ENCODE measurements around the gene CD19. TPM values are rescaled to one million over a fixed set of nuclear protein-coding genes. Genes with fewer than 3 reads are reported as not detected.
"Not testable (repeated sequence)": the region's sequence is repeated elsewhere in the genome, so short reads cannot be mapped to it uniquely, and the experiment has no call there.

The CD19 gene
- total RNA-seq, 3 donors from 2014 or later, result 1.1 to 8.5 (median 1.5) TPM

DNA sequence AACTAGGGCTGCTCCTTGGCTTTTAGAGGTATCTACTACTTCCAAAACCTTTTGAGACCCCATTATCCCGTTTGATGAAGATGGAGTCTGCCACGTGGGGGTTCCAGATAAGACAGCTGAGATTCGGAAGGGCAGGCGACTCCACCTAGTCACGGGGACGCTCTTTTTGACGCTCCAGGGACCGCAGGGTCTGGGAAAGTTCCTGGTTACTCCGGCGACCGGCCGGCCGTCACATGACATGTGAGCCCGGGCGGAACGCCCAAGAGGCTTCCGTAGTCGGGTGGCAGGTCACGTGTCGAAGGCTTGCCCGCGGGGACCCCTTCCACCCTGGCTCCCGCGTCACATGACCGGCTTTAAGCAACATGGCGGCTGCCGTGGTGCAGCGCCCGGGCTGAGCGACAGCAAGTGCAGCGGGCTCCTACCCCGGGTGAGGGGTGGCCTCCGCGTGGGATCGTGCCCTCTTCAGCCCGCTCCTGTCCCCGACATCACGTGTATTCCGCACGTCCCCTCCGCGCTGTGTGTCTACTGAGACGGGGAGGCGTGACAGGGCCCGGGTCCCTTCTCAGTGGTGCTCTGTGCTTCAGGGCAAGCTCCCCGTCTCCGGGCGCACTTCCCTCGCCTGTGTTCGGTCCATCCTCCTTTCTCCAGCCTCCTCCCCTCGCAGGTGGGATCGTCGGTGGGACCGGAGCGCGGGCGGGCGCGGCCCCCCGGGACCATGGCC, 42.8 kb downstream of the CD19 start, which contains the start of gene SPNS1:
Gene SPNS1 (plus strand): TSS at position 342 of the 721 bp plus-strand sequence. CDS start 374 bp downstream, at position 716.
- ATAC-seq, result peak; percentile 93 to 95
- H3K9me3 Mint-ChIP-seq, result no peaks in the 10 kb centered on the region
- peaks cover 13% of the 10 kb centered on the region for H3K36me3 Mint-ChIP-seq (ENCODE audit: insufficient read depth)

DNA sequence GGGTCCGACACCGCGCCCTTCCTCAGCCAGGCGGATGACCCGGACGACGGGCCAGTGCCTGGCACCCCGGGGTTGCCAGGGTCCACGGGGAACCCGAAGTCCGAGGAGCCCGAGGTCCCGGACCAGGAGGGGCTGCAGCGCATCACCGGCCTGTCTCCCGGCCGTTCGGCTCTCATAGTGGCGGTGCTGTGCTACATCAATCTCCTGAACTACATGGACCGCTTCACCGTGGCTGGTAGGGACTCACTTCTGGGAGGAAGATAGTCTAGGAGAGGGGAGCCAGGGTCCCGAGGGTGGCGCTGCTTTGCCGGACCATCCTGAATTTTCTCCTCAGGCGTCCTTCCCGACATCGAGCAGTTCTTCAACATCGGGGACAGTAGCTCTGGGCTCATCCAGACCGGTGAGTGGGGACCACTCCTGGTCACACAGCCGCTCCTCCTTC, 43.4 kb downstream of the CD19 start:
- Mint-ChIP-seq H3K4me3 (peak overlapping the region; percentile 97), H3K9me3 (no peaks in the 10 kb centered on the region), H3K36me3 (ENCODE audit: insufficient read depth) (peaks cover 13% of the 10 kb centered on the region), H3K27me3 (ENCODE audit: low read depth) (no peaks in the 10 kb centered on the region), H3K4me1 (ENCODE audit: low read depth) (peaks cover 28% of the 10 kb centered on the region)
- DNase-seq (no peak), ATAC-seq (peak; percentile 8)

More for the DNA sequence above, 42.8 kb downstream of the CD19 start, which contains the start of gene SPNS1:
- Mint-ChIP-seq H3K27me3 (ENCODE audit: low read depth) (no peaks in the 10 kb centered on the region), H3K4me3 (peak within 1 kb of the TSS; percentile 97), H3K4me1 (ENCODE audit: low read depth) (peaks cover 28% of the 10 kb centered on the region)
- DNase-seq, result peak; percentile 88

DNA sequence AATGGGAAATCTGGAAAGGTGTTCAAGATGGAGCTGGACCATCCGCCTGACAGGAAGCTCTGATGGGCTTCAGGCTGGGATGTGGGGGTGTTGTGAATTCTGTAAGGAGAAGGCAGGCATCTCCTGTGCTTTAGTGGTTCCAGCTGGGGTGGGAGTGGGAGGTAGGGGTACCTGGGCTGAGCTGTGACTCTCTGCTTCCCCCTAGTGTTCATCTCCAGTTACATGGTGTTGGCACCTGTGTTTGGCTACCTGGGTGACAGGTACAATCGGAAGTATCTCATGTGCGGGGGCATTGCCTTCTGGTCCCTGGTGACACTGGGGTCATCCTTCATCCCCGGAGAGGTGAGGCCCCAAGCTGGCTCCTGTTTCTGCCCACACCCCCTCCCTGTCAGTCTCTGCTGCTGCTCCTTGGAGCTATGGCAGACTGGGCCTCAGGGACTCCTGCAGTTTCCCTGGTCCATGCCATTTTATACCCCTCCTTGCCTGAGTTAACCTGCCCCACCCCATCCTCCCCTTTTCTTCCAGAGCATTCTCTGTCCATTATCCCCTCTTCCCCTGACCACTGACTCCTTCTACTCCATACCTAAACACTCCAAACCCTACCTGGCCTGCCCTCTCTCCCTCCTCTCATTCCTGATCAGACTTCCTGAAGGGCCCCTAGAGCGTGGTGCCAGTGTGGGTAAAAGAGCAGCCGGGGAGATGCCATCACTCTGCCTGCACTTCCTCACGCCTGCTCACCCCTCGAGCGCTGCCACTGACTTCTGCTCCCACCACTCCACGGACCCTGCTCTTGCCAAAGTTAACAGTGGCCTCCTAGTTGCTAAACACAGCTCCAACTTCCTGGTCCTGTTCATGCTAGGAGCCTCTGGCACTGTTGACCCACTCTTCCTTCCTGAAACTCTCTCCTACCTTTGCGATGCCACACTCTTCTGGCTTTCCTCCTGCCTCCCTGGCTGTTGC, 46.2 kb downstream of the CD19 start:
- no peaks in the 10 kb centered on the region for H3K27me3 Mint-ChIP-seq (ENCODE audit: low read depth)
- H3K36me3 Mint-ChIP-seq (ENCODE audit: insufficient read depth), result peaks cover 28% of the 10 kb centered on the region

DNA sequence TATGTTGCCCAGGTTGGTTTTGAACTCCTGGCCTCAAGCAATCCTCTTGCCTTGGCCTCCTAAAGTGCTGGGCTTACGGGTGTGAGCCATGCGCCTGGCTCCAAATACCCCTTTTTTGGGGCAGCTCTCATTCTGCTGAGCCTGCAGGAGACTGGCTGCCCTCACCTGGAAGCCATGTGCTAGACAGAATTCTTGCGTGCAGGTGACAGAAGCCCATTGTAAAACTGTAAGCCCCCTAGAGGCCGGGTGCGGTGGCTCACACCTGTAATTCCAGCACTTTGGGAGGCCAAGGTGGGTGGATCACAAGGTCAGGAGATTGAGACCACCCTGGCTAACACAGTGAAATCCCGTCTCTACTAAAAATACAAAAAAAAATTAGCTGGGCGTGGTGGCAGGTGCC, 48.6 kb downstream of the CD19 start:
- not testable (repeated sequence) for ATAC-seq; DNase-seq; H3K27me3 Mint-ChIP-seq (ENCODE audit: low read depth); H3K4me3 Mint-ChIP-seq; H3K9me3 Mint-ChIP-seq
- Mint-ChIP-seq H3K4me1 (ENCODE audit: low read depth) (peaks cover 42% of the 10 kb centered on the region), H3K36me3 (ENCODE audit: insufficient read depth) (peaks cover 41% of the 10 kb centered on the region)

More for the DNA sequence above, 46.2 kb downstream of the CD19 start:
- no peak for DNase-seq
- H3K4me1 Mint-ChIP-seq (ENCODE audit: low read depth), result peaks cover 30% of the 10 kb centered on the region
- no peak for ATAC-seq
- no peaks in the 10 kb centered on the region for H3K9me3 Mint-ChIP-seq
- peak overlapping the region; percentile 60 for H3K4me3 Mint-ChIP-seq

DNA sequence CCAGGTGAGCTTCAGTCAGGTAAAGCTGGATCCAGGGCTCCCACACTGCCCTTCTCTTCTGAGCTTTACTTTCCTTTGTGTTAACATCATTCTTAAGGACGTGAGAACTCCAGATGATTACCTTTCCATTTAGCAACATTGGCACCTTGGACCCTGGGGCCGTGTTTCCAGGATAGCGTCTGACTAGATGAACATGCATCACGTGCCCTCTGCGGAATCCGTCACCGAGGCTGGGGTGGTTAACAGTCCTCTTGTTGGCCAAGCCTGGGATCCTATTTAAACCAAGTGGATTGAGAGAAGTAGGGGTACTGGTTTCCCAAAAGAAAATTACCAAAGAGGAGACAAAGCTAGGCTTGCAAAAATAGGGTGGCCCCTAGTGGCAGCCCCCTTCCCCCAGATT, 49.2 kb downstream of the CD19 start:
- Mint-ChIP-seq H3K4me3 (no peak overlapping the region), H3K36me3 (ENCODE audit: insufficient read depth) (peaks cover 38% of the 10 kb centered on the region), H3K4me1 (ENCODE audit: low read depth) (peaks cover 36% of the 10 kb centered on the region), H3K27me3 (ENCODE audit: low read depth) (no peaks in the 10 kb centered on the region), H3K9me3 (no peaks in the 10 kb centered on the region)
- no peak for ATAC-seq
- no peak for DNase-seq

DNA sequence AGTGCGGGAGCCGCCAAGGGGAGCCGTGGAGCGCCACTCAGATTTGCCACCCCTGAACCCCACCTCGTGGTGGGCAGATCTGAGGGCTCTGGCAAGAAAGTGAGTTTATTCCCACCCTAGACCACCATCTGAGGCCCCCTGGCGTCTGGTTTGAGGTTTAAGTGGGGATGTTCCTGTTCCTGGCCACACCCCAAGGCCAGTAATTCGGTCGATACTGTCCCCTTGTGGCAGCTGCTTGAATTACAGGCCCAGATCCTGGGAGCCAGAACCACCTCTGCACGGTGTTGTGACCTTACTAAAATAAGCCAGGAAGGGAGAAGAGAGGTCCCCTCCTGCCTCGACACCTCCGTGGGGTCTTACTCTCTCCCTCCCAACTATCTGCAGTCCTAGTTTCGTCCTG, 49.7 kb downstream of the CD19 start:
- Mint-ChIP-seq H3K27me3 (ENCODE audit: low read depth) (no peaks in the 10 kb centered on the region), H3K4me3 (no peak overlapping the region), H3K36me3 (ENCODE audit: insufficient read depth) (peaks cover 38% of the 10 kb centered on the region), H3K4me1 (ENCODE audit: low read depth) (peaks cover 30% of the 10 kb centered on the region), H3K9me3 (no peaks in the 10 kb centered on the region)
- DNase-seq, result no peak
- no peak for ATAC-seq

DNA sequence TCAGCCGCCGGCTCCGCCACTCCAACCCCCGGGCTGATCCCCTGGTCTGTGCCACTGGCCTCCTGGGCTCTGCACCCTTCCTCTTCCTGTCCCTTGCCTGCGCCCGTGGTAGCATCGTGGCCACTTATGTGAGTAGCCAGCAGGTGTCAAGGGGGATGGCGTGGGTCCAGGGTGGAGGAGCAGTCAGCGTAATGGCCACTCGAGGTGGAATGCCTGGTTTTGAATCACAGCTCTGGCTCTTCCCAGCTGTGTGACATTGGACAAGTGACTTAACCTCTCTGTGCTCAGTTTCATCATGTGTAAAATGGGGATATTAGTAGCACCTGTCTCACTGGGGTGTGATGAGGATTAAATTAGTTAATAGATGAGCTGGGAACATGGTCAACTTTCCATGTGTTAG, 50.6 kb downstream of the CD19 start:
- DNase-seq, result no peak
- no peak for ATAC-seq
- Mint-ChIP-seq H3K36me3 (ENCODE audit: insufficient read depth) (peaks cover 43% of the 10 kb centered on the region), H3K9me3 (peaks cover 5% of the 10 kb centered on the region), H3K27me3 (ENCODE audit: low read depth) (no peaks in the 10 kb centered on the region), H3K4me1 (ENCODE audit: low read depth) (peaks cover 32% of the 10 kb centered on the region), H3K4me3 (no peak overlapping the region)

DNA sequence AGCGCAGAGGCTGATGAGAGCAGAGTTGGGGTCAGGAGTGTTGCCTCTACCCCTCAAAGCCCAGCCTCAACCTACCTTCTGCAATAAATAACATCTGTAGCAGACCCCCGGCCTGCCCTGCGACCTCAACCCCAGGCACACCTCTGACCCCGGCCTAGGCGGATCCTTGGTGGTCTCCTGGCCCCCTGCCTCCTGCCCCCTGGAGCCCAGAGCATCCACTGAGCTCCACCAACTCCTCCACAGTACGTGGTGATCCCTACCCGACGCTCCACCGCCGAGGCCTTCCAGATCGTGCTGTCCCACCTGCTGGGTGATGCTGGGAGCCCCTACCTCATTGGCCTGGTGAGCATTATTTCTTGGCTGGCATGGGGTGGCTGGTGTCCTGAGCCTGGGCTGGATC, 51.2 kb downstream of the CD19 start:
- H3K9me3 Mint-ChIP-seq, result peaks cover 7% of the 10 kb centered on the region
- ATAC-seq, result no peak
- DNase-seq, result no peak
- peaks cover 48% of the 10 kb centered on the region for H3K36me3 Mint-ChIP-seq (ENCODE audit: insufficient read depth)
- no peak overlapping the region for H3K4me3 Mint-ChIP-seq
- peaks cover 33% of the 10 kb centered on the region for H3K4me1 Mint-ChIP-seq (ENCODE audit: low read depth)
- H3K27me3 Mint-ChIP-seq (ENCODE audit: low read depth), result no peaks in the 10 kb centered on the region

DNA sequence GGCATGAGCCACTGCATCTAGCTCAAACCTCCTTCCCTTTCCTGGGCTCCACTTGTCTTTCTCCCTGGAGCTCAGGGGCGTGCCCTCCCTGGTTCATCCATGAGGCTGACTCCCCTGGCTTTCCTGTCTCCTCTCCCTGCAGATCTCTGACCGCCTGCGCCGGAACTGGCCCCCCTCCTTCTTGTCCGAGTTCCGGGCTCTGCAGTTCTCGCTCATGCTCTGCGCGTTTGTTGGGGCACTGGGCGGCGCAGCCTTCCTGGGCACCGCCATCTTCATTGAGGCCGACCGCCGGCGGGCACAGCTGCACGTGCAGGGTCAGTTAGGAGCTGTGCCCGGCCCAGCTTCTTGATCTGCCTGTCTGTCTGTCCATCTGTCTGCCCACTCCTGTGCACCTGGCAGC, 51.9 kb downstream of the CD19 start:
- H3K27me3 Mint-ChIP-seq (ENCODE audit: low read depth), result no peaks in the 10 kb centered on the region
- ATAC-seq (no peak), DNase-seq (no peak)
- H3K36me3 Mint-ChIP-seq (ENCODE audit: insufficient read depth), result peaks cover 44% of the 10 kb centered on the region
- H3K4me1 Mint-ChIP-seq (ENCODE audit: low read depth), result peaks cover 33% of the 10 kb centered on the region
- peak overlapping the region; percentile 71 for H3K4me3 Mint-ChIP-seq
- peaks cover 7% of the 10 kb centered on the region for H3K9me3 Mint-ChIP-seq

DNA sequence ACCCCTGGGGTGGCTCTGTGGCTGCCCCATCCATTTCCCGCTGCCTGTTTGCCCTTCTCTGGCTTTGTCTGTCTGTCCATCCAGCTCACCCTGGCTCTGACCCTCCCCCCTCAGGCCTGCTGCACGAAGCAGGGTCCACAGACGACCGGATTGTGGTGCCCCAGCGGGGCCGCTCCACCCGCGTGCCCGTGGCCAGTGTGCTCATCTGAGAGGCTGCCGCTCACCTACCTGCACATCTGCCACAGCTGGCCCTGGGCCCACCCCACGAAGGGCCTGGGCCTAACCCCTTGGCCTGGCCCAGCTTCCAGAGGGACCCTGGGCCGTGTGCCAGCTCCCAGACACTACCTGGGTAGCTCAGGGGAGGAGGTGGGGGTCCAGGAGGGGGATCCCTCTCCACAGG, 52.3 kb downstream of the CD19 start:
- ATAC-seq (no peak), DNase-seq (no peak)
- Mint-ChIP-seq H3K27me3 (ENCODE audit: low read depth) (no peaks in the 10 kb centered on the region), H3K4me3 (peak overlapping the region; percentile 71), H3K36me3 (ENCODE audit: insufficient read depth) (peaks cover 47% of the 10 kb centered on the region), H3K9me3 (peaks cover 7% of the 10 kb centered on the region), H3K4me1 (ENCODE audit: low read depth) (peaks cover 37% of the 10 kb centered on the region)

DNA sequence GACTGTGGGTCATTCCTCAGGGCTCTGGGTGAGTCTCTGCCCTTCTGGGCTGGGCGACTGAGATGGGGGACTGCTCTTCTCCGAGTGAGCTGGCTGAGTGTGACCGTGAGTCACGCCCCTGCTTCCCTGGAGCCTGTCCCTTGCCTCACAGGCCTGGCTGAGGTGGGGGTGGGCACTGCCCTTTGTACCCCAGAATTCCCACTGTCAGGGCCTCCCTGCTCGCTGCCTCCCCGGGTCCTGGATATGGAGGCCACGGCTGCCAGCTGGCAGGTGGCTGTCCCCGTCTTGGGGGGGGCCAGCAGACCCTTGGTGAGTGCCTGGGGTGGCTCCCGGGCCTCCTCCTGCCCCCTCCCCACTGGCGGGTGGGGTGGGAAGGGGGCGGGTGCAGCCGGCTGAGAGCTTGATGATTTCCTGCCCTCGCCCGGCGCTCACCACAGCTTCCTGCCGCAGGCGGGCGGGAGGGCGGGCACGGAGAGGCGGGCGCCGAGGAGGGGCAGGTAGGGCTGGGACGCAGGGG, 52.9 kb downstream of the CD19 start, which contains the start of gene LAT:
Gene LAT (plus strand): TSS at position 434 of the 517 bp plus-strand sequence. CDS start 366 bp downstream, outside the sequence.
- H3K4me1 Mint-ChIP-seq (ENCODE audit: low read depth), result peaks cover 41% of the 10 kb centered on the region
- H3K4me3 Mint-ChIP-seq, result peak within 1 kb of the TSS; percentile 96
- ATAC-seq (peak; percentile 71), DNase-seq (peak; percentile 75)
- H3K27me3 Mint-ChIP-seq (ENCODE audit: low read depth), result no peaks in the 10 kb centered on the region
- H3K36me3 Mint-ChIP-seq (ENCODE audit: insufficient read depth), result peaks cover 48% of the 10 kb centered on the region
- peaks cover 7% of the 10 kb centered on the region for H3K9me3 Mint-ChIP-seq

DNA sequence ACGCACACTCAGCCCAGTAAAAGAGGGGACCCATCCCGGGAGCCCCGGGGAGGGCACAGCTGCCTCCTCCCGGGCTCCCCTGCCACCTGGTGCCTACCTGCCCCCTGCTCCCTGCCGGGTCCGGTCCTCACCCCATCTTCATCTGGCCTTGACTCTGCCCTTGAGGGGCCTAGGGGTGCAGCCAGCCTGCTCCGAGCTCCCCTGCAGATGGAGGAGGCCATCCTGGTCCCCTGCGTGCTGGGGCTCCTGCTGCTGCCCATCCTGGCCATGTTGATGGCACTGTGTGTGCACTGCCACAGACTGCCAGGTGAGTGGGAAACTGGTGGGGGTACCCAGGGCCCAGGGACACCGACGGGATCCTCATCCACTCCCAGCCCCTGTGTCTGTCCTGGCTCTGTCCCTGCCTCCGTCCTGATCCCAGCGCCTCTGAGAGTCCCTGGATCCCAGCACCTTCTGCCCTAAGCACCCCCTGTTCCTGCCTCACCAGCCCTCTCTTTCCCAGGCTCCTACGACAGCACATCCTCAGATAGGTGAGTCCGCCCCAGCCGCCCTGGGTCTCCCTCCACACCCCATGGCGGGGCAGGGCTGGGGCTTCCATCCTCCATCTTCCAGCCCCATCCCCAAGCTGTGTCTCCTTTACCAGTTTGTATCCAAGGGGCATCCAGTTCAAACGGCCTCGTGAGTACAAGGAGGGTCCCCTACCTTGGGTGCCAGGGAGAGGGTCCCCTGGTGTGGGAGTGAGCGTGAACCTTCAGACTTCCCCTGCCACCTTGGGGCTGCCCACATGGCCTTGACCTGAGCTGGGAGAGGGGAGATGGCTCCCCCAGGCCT, 53.7 kb downstream of the CD19 start:
- Mint-ChIP-seq H3K9me3 (peaks cover 7% of the 10 kb centered on the region), H3K4me3 (peak overlapping the region; percentile 96), H3K4me1 (ENCODE audit: low read depth) (peaks cover 48% of the 10 kb centered on the region), H3K27me3 (ENCODE audit: low read depth) (no peaks in the 10 kb centered on the region), H3K36me3 (ENCODE audit: insufficient read depth) (peaks cover 53% of the 10 kb centered on the region)
- ATAC-seq (peak; percentile 9 to 30), DNase-seq (no peak)

DNA sequence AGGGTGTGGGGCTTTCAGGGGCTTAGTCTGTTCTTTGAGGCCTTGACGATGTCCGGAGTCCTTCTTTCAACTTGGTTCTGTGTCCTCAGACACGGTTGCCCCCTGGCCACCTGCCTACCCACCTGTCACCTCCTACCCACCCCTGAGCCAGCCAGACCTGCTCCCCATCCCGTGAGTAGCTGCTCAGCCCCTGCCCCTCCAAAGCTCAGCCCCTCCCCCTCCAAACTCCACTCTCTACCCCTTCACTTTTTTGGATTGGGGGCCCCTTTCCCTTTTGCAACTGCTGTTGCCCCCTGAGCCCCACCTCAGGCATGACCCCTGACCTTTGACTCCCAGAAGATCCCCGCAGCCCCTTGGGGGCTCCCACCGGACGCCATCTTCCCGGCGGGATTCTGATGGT, 54.3 kb downstream of the CD19 start:
- peaks cover 54% of the 10 kb centered on the region for H3K4me1 Mint-ChIP-seq (ENCODE audit: low read depth)
- H3K36me3 Mint-ChIP-seq (ENCODE audit: insufficient read depth), result peaks cover 55% of the 10 kb centered on the region
- ATAC-seq (no peak), DNase-seq (no peak)
- peaks cover 7% of the 10 kb centered on the region for H3K9me3 Mint-ChIP-seq
- H3K4me3 Mint-ChIP-seq, result peak overlapping the region; percentile 96
- no peaks in the 10 kb centered on the region for H3K27me3 Mint-ChIP-seq (ENCODE audit: low read depth)

All from activated T-cell treated with anti-CD3 and anti-CD28 coated beads, Interleukin-2, amount 50 U/mL, for 4 hours (primary cell).